ENCODE measurements around the gene SIRT2.
"Not testable (repeated sequence)": the region's sequence is repeated elsewhere in the genome, so short reads cannot be mapped to it uniquely, and the experiment has no call there.

The SIRT2 gene

GRCh38 chr19:38869160-38869835 is 30.1 kb downstream of the SIRT2 start:
- no peak for DNase-seq (ENCODE audit: low read depth)

GRCh38 chr19:38868551-38868950 is 30.9 kb downstream of the SIRT2 start:
- no peak for DNase-seq (ENCODE audit: low read depth)

- no peak for DNase-seq (ENCODE audit: low read depth)
Observed at GRCh38 chr19:38867171-38867780, 32.1 kb downstream of the SIRT2 start.

- DNase-seq (ENCODE audit: low read depth), result no peak
Observed at GRCh38 chr19:38862321-38863059, 36.9 kb downstream of the SIRT2 start.

- no peak for DNase-seq (ENCODE audit: low read depth)
Observed at GRCh38 chr19:38861368-38861767, 38.0 kb downstream of the SIRT2 start.

- not testable (repeated sequence) for DNase-seq (ENCODE audit: low read depth)
Observed at GRCh38 chr19:38859631-38860204, 39.7 kb downstream of the SIRT2 start.

- no peak for DNase-seq (ENCODE audit: low read depth)
Observed at GRCh38 chr19:38856813-38857212, 42.6 kb downstream of the SIRT2 start.

GRCh38 chr19:38855751-38856150 is 43.7 kb downstream of the SIRT2 start:
- DNase-seq (ENCODE audit: low read depth), result not testable (repeated sequence)

GRCh38 chr19:38854961-38855360 is 44.5 kb downstream of the SIRT2 start:
- not testable (repeated sequence) for DNase-seq (ENCODE audit: low read depth)

- no peak for DNase-seq (ENCODE audit: low read depth)
Observed at GRCh38 chr19:38853214-38853613, 46.2 kb downstream of the SIRT2 start.

- peak; percentile 71 for DNase-seq (ENCODE audit: low read depth)
Observed at GRCh38 chr19:38852231-38853044, 47.0 kb downstream of the SIRT2 start.

- DNase-seq (ENCODE audit: low read depth), result peak; percentile 92
Observed at GRCh38 chr19:38851622-38852230, 47.7 kb downstream of the SIRT2 start.

- no peak for DNase-seq (ENCODE audit: low read depth)
Observed at GRCh38 chr19:38850976-38851621, 48.3 kb downstream of the SIRT2 start.

GRCh38 chr19:38850436-38850975 is 48.9 kb downstream of the SIRT2 start:
- no peak for DNase-seq (ENCODE audit: low read depth)

- peak; percentile 100 for DNase-seq (ENCODE audit: low read depth)
Observed at GRCh38 chr19:38849860-38850435, 49.5 kb downstream of the SIRT2 start, which contains the start of gene HNRNPL. HNRNPL (minus strand) TSS chr19:38849986; CDS start chr19:38849966, 20 bp downstream.

GRCh38 chr19:38849147-38849859 is 50.1 kb downstream of the SIRT2 start:
- peak; percentile 92 for DNase-seq (ENCODE audit: low read depth)

- DNase-seq (ENCODE audit: low read depth), result no peak
Observed at GRCh38 chr19:38848299-38849146, 50.9 kb downstream of the SIRT2 start.

- DNase-seq (ENCODE audit: low read depth), result no peak
Observed at GRCh38 chr19:38846097-38846496, 53.3 kb downstream of the SIRT2 start.

All from fibroblast of gingiva (primary cell).